Body of pancreas (tissue), 4 donors: ENCODE measurements around the gene WDR55.

Source experiments
- CTCF ChIP-seq, 7 experiments: fragments of 450-650 bp in 4 of 7; fragments of 200-600 bp in 3 of 7; sonication (generic) in 3 of 7; IDR thresholded peaks; one replicate each; pipeline ENCODE4 v1.5.1; 2016 to 2019; ENCODE audit warnings: antibody characterized with exemption in 7 of 7
- POLR2A ChIP-seq, 3 donors: fragments of 450-650 bp; IDR thresholded peaks; one replicate each; pipeline ENCODE4 v1.6.1; 2016; ENCODE audit warnings: antibody characterized with exemption in 3 of 3, mild to moderate bottlenecking in 2 of 3

DNA sequence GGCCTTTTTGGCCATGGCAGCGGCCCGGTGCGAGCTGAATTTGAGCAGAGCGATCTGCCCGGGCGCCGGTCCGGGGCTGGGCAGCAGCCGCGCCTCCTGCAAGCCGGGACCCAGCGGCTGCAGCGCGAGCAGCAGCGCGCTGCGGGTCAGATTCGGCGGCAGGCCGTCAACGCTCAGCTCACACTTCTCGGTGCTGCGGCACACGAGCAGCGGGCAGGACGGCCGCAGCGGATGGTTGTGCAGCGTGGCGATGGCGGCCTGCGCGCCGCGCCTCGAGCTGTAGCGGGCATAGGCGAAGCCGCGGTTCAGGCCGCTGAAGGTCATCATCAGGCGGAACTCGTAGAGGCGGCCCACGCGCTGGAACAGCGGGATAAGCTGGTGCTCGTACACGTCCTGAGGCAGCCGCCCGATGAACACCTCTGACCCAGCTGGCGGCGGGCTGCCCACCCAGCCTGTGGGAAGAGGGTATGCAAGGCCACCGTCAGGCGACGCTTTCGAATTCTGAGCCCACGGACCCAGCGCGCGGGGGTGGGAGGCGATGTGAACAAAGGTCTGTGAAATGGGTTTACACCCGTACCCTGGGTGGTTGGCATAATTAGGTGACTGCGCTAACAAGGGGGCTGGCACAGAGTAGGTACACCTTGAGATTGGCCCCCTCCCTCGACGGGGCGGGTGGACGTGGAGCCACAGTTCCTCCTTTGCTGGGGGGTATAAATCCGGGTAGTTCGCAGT lies 7.9 kb downstream of the WDR55 start:
- TF ChIP-seq CTCF (IDR thresholded peaks at IDR 0.05) (no peak), POLR2A (IDR thresholded peaks at IDR 0.05) (no peak)
